HG03439 (cell line): ENCODE measurements around the gene REC8.

Experiments
- ATAC-seq: cut with Tn5 transposase; IDR thresholded peaks from one replicate; pipeline ENCODE4 v1.9.1; 2021; ENCODE audit warnings: mild to moderate bottlenecking, moderate library complexity; ENCODE audit not compliant: unreplicated experiment

REC8 gene

GRCh38 chr14:24171422-24172260, at the start of gene REC8:
Gene REC8 (plus strand): TSS chr14:24172080. CDS start chr14:24172553, 473 bp downstream.
- peak; percentile 63 for ATAC-seq

- no peak for ATAC-seq
These were observed 49.5 kb upstream of the REC8 start for GRCh38 chr14:24122416-24122815.

GRCh38 chr14:24122898-24123297, 49.0 kb upstream of the REC8 start:
- ATAC-seq = no peak

- ATAC-seq = no peak
These were observed 48.2 kb upstream of the REC8 start for GRCh38 chr14:24123424-24124417.

- ATAC-seq = no peak
These were observed 44.9 kb upstream of the REC8 start for GRCh38 chr14:24126939-24127338.

GRCh38 chr14:24127673-24128072, 44.2 kb upstream of the REC8 start:
- no peak for ATAC-seq

- no peak for ATAC-seq
These were observed 42.4 kb upstream of the REC8 start for GRCh38 chr14:24129410-24129998.

GRCh38 chr14:24130380-24130716, 41.5 kb upstream of the REC8 start, which contains the start of gene FITM1:
Gene FITM1 (plus strand): TSS chr14:24130659. CDS start chr14:24131564, 905 bp downstream.
- ATAC-seq = no peak

- ATAC-seq = no peak
These were observed 40.9 kb upstream of the REC8 start for GRCh38 chr14:24130717-24131548.

- ATAC-seq = no peak
These were observed 40.3 kb upstream of the REC8 start for GRCh38 chr14:24131549-24131966.

- ATAC-seq = no peak
These were observed 39.7 kb upstream of the REC8 start for GRCh38 chr14:24132061-24132685.

GRCh38 chr14:24132976-24133375, 38.9 kb upstream of the REC8 start:
- no peak for ATAC-seq

- no peak for ATAC-seq
These were observed 38.1 kb upstream of the REC8 start for GRCh38 chr14:24133735-24134134.

- peak; percentile 1 for ATAC-seq
These were observed 36.4 kb upstream of the REC8 start for GRCh38 chr14:24135584-24135833.

GRCh38 chr14:24135834-24136683, 35.8 kb upstream of the REC8 start, which contains the start of gene PSME1:
Gene PSME1 (plus strand): TSS chr14:24136194. CDS start chr14:24136263, 69 bp downstream.
- ATAC-seq = peak; percentile 79

- ATAC-seq = no peak
These were observed 35.0 kb upstream of the REC8 start for GRCh38 chr14:24136684-24137528.

GRCh38 chr14:24137529-24138395, 34.1 kb upstream of the REC8 start:
- ATAC-seq = no peak
